ENCODE measurements around the gene RBM5.

The RBM5 gene

DNA sequence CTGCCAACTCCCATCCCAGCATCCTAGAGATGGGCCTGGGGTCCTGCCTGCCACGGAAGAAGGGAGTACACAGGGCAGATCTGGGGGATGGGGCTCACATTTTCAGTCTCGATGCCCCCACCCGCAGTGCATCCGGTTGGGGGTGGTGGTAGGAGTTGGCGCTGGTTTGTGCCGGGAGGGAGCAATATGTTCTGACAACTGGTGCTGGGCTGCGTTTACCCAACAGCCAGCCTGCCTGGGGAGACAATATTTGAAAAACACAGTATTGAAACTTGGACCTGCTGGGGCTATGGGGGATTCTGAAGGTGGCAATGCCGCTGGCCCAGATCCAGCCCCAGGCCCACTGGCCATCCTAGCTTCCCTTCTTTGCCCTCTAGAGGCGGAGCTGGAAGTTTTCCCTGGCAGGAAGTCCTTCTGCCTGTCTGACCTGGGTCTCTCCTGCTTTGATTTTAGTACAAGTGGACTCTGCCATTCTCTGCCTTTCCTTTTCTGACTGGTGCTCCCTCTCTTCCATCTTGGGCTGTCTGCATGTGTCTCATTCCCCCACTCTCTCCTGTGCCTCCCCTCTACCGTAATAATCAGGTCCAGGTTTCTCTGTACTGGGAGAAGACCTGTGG, 69.9 kb downstream of the RBM5 start:
- DNase-seq, result no peak

- DNase-seq, result no peak
Observed at GRCh38 chr3:50160561-50160983, 71.9 kb downstream of the RBM5 start.

- no peak for DNase-seq
Observed at GRCh38 chr3:50161320-50161719, 72.6 kb downstream of the RBM5 start.

DNA sequence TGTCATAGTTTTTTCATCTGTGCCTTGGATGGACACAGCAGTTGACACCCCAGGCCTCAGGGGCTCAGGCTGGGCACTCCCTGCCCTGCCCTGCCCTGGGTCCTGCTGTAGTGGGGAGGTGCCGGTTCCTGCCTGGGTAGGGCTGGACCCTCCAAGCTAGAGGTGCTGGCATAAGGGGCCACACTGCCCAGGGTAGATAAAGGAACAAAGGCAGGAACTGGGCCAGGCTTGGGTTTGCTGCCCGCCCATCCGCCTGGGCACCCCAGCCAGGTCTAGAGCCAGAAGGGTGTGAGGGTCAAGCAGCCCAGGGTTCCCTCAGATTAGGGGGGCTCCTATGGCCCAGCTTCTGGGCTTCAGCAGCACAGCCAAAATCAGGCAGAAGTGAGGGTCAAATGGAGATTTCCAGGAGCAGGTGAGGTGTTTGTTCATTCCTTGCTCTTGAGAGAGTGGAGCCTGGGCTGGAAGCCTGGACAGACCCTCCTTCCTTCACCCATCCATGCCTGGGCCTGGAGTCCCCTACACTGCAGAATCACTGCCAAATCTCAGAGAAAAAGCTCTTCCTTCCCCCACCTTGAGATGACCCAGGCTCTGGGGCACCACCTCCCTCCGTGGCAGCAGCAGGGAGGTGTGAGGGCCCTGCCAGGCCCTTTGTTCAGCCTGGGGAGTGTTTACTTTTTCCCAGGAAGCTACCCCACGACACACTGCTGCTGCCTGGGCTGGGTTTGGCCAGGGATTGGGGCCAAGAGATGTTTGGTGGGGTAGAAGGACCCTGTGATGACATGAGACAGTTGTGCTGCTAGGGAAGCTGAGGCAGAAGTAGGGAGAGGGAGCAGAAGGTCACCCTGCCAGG, 73.5 kb downstream of the RBM5 start:
- DNase-seq, result no peak

GRCh38 chr3:50163572-50164455, 75.1 kb downstream of the RBM5 start:
- DNase-seq, result peak in 25 of 56 donors; percentile 5 to 73 (median 29)

DNA sequence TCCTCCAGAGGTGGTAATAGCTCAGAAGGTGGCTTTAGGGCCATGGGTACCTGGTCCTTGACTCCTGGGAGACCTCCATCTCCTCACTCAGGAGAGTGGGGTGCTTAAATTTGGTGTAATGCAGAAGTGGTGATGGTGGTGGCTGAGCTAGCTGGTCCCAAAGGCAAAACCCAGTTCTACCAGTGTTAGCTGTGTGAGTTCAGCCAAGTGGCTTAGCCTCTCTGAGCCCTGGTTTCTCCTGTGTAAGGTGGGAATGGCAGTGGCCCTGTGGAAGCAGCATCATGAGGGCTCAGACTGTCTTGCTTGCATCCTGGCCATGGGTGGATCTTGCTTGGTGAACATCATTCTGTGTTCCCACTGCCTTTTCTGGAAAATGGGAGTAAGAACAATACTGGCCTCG, 75.8 kb downstream of the RBM5 start:
- no peak for DNase-seq

DNA sequence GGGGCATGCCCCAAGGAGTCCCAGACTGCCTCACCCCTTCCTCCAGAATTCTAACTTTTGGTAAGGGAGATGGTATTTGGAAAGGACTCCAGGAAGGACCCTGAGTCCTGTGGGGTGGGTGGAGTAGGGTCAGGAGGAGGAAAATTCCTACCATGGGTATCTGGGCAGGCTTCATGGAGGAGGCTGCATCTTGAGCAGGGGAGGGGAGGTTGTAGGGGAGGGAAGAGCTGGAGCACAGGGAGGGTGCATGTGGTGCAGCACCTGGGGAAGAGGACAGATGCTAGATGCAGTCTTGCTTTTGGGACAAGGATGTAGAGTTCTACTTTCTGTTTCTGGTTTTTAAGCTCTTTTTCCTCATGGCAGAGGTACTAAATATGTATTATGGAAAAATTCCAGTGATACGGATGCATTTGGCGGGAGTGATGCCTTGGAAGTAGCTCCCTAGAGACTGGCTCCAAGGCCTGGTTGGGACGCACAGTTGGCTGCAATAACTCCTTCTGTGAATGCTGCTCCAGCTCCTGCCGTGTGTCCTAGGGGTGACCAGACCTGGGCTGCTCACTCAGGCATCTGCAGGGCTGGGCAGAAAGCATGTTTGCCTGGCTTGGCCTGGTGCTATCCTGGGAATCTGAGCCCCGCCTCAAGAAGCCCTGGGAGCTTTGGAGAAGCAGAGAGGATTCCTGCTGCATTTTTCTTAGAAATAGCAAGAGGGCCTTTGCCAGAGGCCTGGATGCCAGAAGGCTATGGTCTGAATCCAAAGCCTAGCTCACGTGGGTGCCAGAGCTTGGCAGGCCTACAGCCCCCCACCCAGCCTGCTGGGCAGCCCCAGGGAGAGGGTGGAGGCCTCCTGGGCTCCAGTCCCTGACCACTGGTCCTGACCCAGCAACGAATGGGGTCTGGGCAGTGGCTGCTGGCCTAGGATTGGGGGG, 76.5 kb downstream of the RBM5 start:
- peak in 39 of 56 donors; percentile 4 to 70 (median 32) for DNase-seq

DNA sequence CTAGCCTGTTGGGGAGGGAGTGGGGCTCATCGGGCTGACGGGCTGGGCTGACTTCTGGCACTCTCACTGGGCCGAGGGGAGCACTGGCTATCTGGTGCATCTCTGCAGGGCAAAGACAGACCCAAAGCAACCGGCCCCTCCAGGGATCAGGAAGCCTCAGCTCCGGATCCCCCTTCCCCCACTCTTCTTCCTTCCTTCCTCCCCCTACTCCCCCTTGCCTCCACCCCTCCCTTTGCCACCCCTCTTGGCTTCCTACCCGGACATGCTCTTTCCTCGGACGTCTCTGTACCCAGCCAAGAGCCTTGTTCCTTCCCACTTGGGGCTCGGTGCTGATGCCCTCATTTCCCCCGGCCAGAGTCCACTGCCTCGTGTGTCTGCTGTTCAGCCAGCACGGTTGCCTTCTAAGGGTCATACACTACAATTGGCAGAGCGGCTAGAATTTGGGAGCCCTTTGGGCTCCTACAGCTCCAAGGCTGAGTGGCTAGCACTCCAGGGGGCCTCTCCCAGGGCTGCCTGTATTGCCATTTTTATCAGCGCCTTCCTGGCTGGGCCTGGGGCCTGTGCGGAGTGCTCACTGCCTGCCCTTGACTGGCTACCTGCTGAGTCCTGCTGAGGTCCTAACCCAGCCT, 77.3 kb downstream of the RBM5 start:
- DNase-seq, result peak in 16 of 56 donors; percentile 16 to 59 (median 38)

- no peak for DNase-seq
Observed at GRCh38 chr3:50166620-50167019, 77.9 kb downstream of the RBM5 start.

GRCh38 chr3:50167069-50167840, 78.5 kb downstream of the RBM5 start:
- no peak for DNase-seq

DNA sequence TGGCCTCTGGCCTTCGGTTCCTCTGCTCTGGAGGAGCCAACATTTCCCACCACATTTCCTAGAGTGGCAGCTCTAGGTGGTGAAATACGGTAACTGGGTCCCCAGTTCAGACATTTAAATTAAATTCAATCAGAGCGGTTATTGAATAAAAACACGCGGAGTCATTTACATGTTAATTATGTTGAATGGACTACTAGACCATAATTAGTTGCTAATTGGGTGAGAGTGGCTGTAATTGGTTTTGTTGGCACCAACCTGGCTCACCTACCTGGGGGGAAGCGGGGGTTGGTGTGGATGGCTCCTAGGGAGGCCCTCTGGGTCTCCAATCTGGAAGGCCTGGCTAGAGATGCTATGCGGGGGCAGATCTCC, 79.1 kb downstream of the RBM5 start:
- no peak for DNase-seq

DNA sequence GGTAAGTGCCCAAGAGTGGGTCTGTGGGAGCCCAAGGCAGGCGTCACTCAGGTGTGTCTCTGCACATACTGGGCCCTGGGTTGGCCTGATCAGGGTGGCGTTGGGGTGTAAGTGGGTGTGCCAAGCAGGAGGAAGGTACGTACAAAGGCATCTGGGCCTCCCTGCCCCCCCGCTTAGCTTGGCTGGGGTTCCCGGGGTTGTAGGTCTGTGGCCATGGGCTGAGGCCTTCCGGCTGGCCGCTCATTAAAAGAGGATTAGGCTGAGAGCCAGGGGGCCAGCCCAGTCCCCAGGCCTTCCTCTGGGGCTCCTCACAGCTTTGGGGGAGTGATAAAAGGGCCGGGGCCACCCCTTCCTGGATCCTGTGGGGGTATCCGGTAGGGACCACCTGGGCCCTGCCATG, 79.7 kb downstream of the RBM5 start:
- DNase-seq, result no peak

Measured in nucleus accumbens (tissue), 56 donors.